Femur (tissue), 1 donor: ENCODE measurements around the gene SETD1A.

Experiments
- DNase-seq: peaks from one replicate; pipeline ENCODE4 v3.0.0-alpha.2; 2017

SETD1A gene

GRCh38 chr16:30957456-30958174, at the start of gene SETD1A:
Gene SETD1A (plus strand): TSS chr16:30957754. CDS start chr16:30958732, 978 bp downstream.
- DNase-seq, result peak; percentile 97

- DNase-seq, result no peak
Observed at GRCh38 chr16:30910427-30911029, 47.0 kb upstream of the SETD1A start.

GRCh38 chr16:30912794-30913412, 44.7 kb upstream of the SETD1A start:
- DNase-seq, result no peak

- no peak for DNase-seq
Observed at GRCh38 chr16:30914830-30915229, 42.7 kb upstream of the SETD1A start.

GRCh38 chr16:30918614-30919013, 38.9 kb upstream of the SETD1A start:
- no peak for DNase-seq

- no peak for DNase-seq
Observed at GRCh38 chr16:30920891-30921290, 36.7 kb upstream of the SETD1A start.

- DNase-seq, result no peak
Observed at GRCh38 chr16:30921459-30921747, 36.2 kb upstream of the SETD1A start.

GRCh38 chr16:30921748-30922419, 35.7 kb upstream of the SETD1A start:
- peak; percentile 96 for DNase-seq

- peak; percentile 100 for DNase-seq
Observed at GRCh38 chr16:30922420-30922959, 35.1 kb upstream of the SETD1A start.

- DNase-seq, result peak; percentile 100
Observed at GRCh38 chr16:30922960-30923535, 34.5 kb upstream of the SETD1A start.

GRCh38 chr16:30923554-30924075, 33.9 kb upstream of the SETD1A start, which contains the start of gene FBXL19:
Gene FBXL19 (plus strand): TSS chr16:30923572. CDS start chr16:30925755, 2,183 bp downstream.
- peak; percentile 74 for DNase-seq

GRCh38 chr16:30924076-30924912, 33.3 kb upstream of the SETD1A start:
- DNase-seq, result peak; percentile 56

GRCh38 chr16:30924913-30925631, 32.5 kb upstream of the SETD1A start:
- no peak for DNase-seq

- no peak for DNase-seq
Observed at GRCh38 chr16:30925632-30925987, 31.9 kb upstream of the SETD1A start.

- DNase-seq, result no peak
Observed at GRCh38 chr16:30925995-30926811, 31.4 kb upstream of the SETD1A start.

GRCh38 chr16:30926937-30927788, 30.4 kb upstream of the SETD1A start:
- DNase-seq, result no peak

GRCh38 chr16:30927789-30928378, 29.7 kb upstream of the SETD1A start:
- DNase-seq, result peak; percentile 81

GRCh38 chr16:30928390-30928789, 29.2 kb upstream of the SETD1A start:
- no peak for DNase-seq

- DNase-seq, result no peak
Observed at GRCh38 chr16:30929167-30929566, 28.4 kb upstream of the SETD1A start.
